ENCODE measurements around the gene GRIK3. TPM values are rescaled to one million over a fixed set of nuclear protein-coding genes. Genes with fewer than 3 reads are reported as not detected.

Gene GRIK3
- total and polyA plus RNA-seq, 2 donors (not counting 1 experiment from before 2014, with no cell fraction given): not detected

DNA sequence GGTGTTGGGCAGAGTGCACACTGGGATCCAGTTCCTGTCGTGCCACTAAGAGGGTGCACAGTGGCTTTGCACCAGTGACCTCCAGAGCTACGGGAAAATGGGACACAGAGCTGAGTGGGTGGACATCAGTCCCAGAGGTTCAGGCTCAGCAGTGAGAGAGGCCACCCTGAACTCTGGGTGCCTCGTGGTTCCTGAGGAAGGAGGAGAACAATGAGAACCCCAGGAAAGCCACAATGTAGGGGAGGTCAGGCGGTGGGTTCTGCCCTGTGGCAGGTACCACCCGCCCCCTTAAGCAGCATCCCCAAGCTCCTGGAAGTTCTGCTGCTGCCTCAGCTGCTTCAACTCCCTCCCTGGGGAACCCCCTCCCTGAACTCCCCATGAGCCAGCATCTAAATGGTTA lies 112.2 kb downstream of the GRIK3 start:
- Histone ChIP-seq H2AFZ (ENCODE audit: low read length) (no peak overlapping the region), H3K4me2 (ENCODE audit: extremely low read depth, insufficient read depth, low read length) (no peak overlapping the region), H3K4me3 (replicated peaks in 1 of 4; ENCODE audit: control extremely low read depth in 1 of 4, insufficient read depth in 1 of 4, low read depth in 3 of 4, low read length in 4 of 4) (no peak overlapping the region), H3K36me3 (ENCODE audit: control insufficient read depth, insufficient read depth, low read length) (no peaks in the 10 kb centered on the region), H3K27me3 (ENCODE audit: control insufficient read depth, insufficient read depth, low read length) (no peaks in the 10 kb centered on the region), H3K9ac (ENCODE audit: insufficient read depth, low read length) (no peak overlapping the region), H3K27ac (ENCODE audit: insufficient read depth, low read length) (no peak overlapping the region), H4K20me1 (ENCODE audit: control insufficient read depth, extremely low read depth, insufficient read depth, low read length) (no peaks in the 10 kb centered on the region), H3K9me3 (ENCODE audit: control insufficient read depth, insufficient read depth, low read depth, low read length) (no peaks in the 10 kb centered on the region), H3K79me2 (ENCODE audit: control insufficient read depth, insufficient read depth, low read length) (no peaks in the 10 kb centered on the region), H3K4me1 (ENCODE audit: control insufficient read depth, extremely low read depth, insufficient read depth, low read length) (no peaks in the 10 kb centered on the region)
- TF ChIP-seq, protein P1, sequence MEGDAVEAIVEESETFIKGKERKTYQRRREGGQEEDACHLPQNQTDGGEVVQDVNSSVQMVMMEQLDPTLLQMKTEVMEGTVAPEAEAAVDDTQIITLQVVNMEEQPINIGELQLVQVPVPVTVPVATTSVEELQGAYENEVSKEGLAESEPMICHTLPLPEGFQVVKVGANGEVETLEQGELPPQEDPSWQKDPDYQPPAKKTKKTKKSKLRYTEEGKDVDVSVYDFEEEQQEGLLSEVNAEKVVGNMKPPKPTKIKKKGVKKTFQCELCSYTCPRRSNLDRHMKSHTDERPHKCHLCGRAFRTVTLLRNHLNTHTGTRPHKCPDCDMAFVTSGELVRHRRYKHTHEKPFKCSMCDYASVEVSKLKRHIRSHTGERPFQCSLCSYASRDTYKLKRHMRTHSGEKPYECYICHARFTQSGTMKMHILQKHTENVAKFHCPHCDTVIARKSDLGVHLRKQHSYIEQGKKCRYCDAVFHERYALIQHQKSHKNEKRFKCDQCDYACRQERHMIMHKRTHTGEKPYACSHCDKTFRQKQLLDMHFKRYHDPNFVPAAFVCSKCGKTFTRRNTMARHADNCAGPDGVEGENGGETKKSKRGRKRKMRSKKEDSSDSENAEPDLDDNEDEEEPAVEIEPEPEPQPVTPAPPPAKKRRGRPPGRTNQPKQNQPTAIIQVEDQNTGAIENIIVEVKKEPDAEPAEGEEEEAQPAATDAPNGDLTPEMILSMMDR (conservative IDR thresholded peaks at IDR 0.05 in 1 of 2, IDR thresholded peaks at IDR 0.05 in 1 of 2; ENCODE audit: low read depth in 1 of 2, low read length in 2 of 2): no peak
- TF ChIP-seq EZH2 (IDR thresholded peaks at IDR 0.05; ENCODE audit: low read length, missing control alignments): no peak
- no peak for DNase-seq (ENCODE audit: low read depth in 2 of 2)

DNA sequence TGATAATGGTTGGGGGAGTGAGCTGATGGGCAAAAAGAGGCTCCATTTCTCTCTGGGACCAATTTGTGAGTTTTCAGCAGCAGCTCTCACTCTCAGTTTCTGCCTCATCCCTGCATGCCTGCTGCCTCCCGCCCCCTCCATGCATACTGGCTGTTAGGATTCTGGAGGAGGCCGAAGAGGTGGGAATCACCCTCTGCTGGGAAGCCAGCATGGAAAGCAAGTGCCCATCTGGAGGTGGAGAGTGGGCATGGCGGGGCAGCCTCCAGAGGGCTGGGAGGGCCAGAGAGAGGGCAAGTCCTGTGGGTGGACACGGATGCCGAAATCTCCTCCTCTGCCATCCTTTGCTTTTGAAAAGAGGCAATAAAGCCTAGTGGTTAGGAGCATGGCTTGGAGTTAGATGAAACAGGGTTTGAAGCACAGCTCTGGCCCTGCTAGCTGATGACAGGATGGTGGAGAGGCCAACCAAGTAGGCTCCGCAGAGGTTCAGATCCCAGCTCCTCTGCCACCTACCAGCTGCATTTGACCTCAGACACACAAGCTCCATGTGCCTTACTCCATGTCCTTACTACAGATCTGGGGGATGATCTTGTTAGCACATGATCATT lies 113.4 kb downstream of the GRIK3 start:
- H3K36me3 ChIP-seq (ENCODE audit: control insufficient read depth, insufficient read depth, low read length): no peaks in the 10 kb centered on the region
- TF ChIP-seq, protein P1 (conservative IDR thresholded peaks at IDR 0.05 in 1 of 2, IDR thresholded peaks at IDR 0.05 in 1 of 2; ENCODE audit: low read depth in 1 of 2, low read length in 2 of 2): no peak
- no peak for TF ChIP-seq EZH2 (IDR thresholded peaks at IDR 0.05; ENCODE audit: low read length, missing control alignments)

DNA sequence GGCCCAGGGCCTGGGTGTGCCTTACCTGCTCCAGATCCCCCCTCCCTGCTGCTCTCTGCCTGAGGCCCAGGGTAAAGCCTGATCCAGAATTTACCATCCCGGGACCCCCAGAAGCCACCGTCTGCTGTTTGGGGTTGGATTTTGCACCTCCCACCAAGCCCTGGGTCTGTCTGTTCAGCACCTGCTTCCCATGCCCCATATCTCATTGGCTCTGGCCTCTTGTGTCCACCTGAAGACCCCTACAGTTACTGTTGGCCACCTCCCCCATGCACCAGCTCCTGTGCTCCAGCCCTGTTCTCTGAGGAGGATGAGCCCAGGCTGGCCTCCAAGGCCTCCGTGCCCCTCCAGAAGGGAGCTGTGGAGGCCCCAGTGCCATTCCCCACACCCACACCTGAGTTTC lies 113.9 kb downstream of the GRIK3 start:
- Histone ChIP-seq H3K4me2 (ENCODE audit: extremely low read depth, insufficient read depth, low read length) (no peak overlapping the region), H3K9me3 (ENCODE audit: control insufficient read depth, insufficient read depth, low read depth, low read length) (no peaks in the 10 kb centered on the region), H3K4me1 (ENCODE audit: control insufficient read depth, extremely low read depth, insufficient read depth, low read length) (no peaks in the 10 kb centered on the region), H2AFZ (ENCODE audit: low read length) (no peak overlapping the region), H3K27ac (ENCODE audit: insufficient read depth, low read length) (no peak overlapping the region), H4K20me1 (ENCODE audit: control insufficient read depth, extremely low read depth, insufficient read depth, low read length) (no peaks in the 10 kb centered on the region), H3K36me3 (ENCODE audit: control insufficient read depth, insufficient read depth, low read length) (no peaks in the 10 kb centered on the region), H3K27me3 (ENCODE audit: control insufficient read depth, insufficient read depth, low read length) (no peaks in the 10 kb centered on the region), H3K9ac (ENCODE audit: insufficient read depth, low read length) (no peak overlapping the region), H3K4me3 (replicated peaks in 1 of 4; ENCODE audit: control extremely low read depth in 1 of 4, insufficient read depth in 1 of 4, low read depth in 3 of 4, low read length in 4 of 4) (no peak overlapping the region), H3K79me2 (ENCODE audit: control insufficient read depth, insufficient read depth, low read length) (no peaks in the 10 kb centered on the region)
- TF ChIP-seq, protein P1 (conservative IDR thresholded peaks at IDR 0.05 in 1 of 2, IDR thresholded peaks at IDR 0.05 in 1 of 2; ENCODE audit: low read depth in 1 of 2, low read length in 2 of 2): no peak
- no peak for TF ChIP-seq EZH2 (IDR thresholded peaks at IDR 0.05; ENCODE audit: low read length, missing control alignments)
- DNase-seq (ENCODE audit: low read depth in 2 of 2): no peak

More for the DNA sequence above, 113.4 kb downstream of the GRIK3 start:
- Histone ChIP-seq H3K27ac (ENCODE audit: insufficient read depth, low read length) (no peak overlapping the region), H3K4me3 (replicated peaks in 1 of 4; ENCODE audit: control extremely low read depth in 1 of 4, insufficient read depth in 1 of 4, low read depth in 3 of 4, low read length in 4 of 4) (no peak overlapping the region), H2AFZ (ENCODE audit: low read length) (no peak overlapping the region), H3K9me3 (ENCODE audit: control insufficient read depth, insufficient read depth, low read depth, low read length) (no peaks in the 10 kb centered on the region), H4K20me1 (ENCODE audit: control insufficient read depth, extremely low read depth, insufficient read depth, low read length) (no peaks in the 10 kb centered on the region), H3K4me2 (ENCODE audit: extremely low read depth, insufficient read depth, low read length) (no peak overlapping the region), H3K79me2 (ENCODE audit: control insufficient read depth, insufficient read depth, low read length) (no peaks in the 10 kb centered on the region), H3K9ac (ENCODE audit: insufficient read depth, low read length) (no peak overlapping the region), H3K27me3 (ENCODE audit: control insufficient read depth, insufficient read depth, low read length) (no peaks in the 10 kb centered on the region), H3K4me1 (ENCODE audit: control insufficient read depth, extremely low read depth, insufficient read depth, low read length) (no peaks in the 10 kb centered on the region)
- no peak for DNase-seq (ENCODE audit: low read depth in 2 of 2)

Data from fibroblast of lung (primary cell).